Fibroblast of upper back skin (primary cell): Measurements from ENCODE around the gene DTWD1.
"Not testable (repeated sequence)": the region's sequence is repeated elsewhere in the genome, so short reads cannot be mapped to it uniquely, and the experiment has no call there.

Experiments
- DNase-seq: peaks from one replicate; pipeline ENCODE4 v3.0.0-alpha.2; 2013

Gene DTWD1

DNA sequence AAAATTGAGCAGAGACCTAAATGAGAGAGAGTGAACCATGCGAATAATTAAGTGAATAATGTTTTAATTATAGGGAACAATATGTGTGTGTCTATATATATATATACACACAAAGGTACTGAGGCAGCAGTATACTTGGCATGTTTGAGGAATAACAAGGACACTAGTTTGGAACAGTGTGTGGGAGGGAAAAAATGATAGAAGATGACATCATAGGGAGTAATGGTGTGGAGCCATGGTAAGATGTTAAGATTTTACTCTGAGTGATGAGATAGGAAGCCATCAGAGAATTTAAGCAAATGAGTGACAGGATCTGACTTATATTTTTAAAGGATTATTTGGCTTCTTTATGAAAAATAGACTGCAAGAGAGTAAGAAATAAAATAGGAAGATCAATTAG lies 29.1 kb downstream of the DTWD1 start:
- no peak for DNase-seq

GRCh38 chr15:49650676-49651075 lies 29.8 kb downstream of the DTWD1 start:
- DNase-seq, result no peak

- DNase-seq, result no peak
Measured at GRCh38 chr15:49652922-49653321, 32.1 kb downstream of the DTWD1 start.

DNA sequence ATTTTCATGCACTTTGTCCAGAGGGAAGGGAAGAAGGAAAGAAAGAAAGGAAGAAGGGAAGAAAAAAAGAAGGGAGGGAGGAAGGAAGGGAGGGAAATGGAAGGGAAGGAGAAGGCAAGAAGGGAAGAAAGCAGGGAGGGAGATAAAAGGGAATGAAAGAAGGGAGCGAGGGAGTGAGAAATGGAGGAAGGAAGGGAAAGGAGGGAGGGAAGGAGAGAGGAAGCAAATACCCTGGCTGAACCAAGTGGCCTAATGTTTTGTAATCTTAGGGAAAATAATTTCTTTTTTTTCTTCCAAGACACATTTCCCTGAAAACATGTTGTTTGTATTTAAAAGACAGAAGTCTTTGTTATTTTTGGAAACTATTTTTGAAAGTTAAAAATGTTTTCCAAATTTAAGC lies 35.9 kb downstream of the DTWD1 start:
- no peak for DNase-seq

DNA sequence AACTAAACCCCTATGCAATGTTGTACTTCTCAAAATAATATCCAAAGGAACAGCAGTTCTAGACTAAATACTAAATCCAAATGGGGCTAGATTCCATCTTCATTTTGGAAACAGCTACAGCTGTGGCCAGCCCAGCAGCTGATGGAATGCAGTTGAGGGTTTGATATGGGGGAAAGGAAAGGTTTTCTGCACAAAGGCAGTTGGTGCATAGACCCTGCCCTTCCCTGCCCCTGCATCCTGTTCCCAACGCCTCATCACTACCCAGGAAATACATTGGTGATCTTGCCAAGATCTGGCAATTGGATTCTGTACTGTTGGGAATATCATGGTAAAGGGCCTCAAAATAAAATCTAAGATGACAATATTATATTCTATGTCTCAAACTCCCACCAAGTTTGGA lies 43.9 kb downstream of the DTWD1 start:
- no peak for DNase-seq

DNA sequence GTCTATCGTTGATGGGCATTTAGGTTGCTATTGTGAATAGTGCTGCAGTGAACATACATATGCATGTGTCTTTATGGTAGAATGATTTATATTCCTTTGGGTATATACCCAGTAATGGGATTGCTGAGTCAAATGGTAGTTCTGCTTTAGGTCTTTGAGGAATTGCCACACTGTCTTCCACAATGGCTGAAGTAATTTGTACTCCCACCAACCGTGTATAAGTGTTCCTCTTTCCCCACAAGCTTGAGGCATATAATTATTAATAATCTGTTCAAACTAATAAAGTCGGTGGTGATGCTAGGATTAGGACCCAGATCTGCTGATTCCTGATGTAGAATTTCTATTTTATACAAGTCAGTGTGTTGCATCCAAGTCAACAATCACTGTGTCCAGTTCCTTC lies 45.6 kb downstream of the DTWD1 start:
- not testable (repeated sequence) for DNase-seq

DNA sequence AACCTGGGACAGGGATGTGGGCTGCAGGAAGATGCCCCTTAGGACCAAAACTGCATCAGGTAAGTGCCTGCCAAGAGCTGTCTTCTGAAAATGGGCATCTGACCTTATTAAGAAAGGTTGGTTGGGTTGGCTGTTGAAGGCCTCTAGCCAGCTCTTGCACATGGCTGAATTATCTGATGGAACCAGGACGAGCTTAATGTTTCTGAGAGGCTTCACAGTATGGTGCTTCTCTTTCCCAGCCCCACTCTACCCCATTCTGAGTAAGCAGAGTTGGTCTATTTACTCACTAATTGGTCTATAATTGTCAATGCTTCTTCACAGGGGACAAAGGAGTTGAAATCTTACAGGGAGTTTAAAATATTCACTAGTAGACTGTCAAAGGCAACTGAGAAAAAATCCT lies 48.4 kb downstream of the DTWD1 start:
- no peak for DNase-seq

- no peak for DNase-seq
Measured at GRCh38 chr15:49673861-49674260, 53.0 kb downstream of the DTWD1 start.

GRCh38 chr15:49674370-49674769 lies 53.5 kb downstream of the DTWD1 start:
- DNase-seq, result peak; percentile 32

DNA sequence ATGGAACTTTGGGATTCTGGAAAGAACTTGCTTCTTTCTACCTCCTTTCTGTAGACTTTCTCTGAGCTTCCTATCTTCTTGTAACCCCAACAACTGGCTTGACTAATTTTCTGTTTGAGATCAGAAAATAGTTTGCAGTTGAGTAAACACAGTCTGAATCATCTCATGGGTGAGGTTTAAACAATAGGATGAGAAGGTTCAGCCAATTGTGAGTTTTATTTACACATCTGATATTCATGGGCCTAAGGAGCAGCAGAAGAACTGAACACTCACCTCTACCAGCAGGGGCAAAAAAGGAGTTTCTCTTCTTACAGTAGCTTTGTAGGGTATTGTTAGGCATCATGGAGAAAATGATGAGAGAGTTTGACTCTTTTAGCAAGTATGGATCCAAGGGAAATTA lies 54.2 kb downstream of the DTWD1 start:
- DNase-seq, result peak; percentile 72

- DNase-seq, result no peak
Measured at GRCh38 chr15:49678655-49679054, 57.8 kb downstream of the DTWD1 start.

GRCh38 chr15:49686599-49686998 lies 65.8 kb downstream of the DTWD1 start:
- DNase-seq, result peak; percentile 77

DNA sequence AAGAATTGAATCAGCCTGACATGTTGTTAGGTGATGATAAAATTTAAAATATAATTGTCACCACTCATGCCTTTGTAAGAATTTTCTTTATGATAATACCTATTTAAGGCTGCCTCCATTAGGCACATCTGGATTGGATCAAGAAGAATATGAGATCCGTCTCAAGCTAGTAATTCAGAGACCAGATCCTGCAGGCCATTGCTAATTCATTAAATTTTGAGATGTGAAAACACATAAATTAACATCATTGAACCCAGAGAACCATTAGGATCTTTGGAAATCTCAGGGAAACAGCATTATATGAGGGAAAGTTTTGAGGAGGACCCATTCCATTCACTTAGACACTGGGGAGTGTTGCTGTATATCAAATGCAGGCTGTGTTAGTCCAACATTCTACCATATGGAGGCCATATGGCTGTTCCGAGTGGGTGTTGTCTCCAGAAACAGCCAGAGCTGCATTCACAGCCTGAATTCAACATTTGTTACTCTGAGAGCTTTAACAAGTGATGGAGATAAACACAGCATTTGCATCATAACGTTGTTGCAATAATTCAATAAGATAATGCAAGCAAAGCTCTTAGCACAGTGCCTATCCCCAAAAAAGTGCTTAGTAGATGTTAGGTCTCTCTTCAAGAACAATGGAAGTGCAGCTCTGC lies 67.4 kb downstream of the DTWD1 start:
- DNase-seq, result peak; percentile 69

GRCh38 chr15:49692514-49693090 lies 71.8 kb downstream of the DTWD1 start:
- no peak for DNase-seq

GRCh38 chr15:49693498-49693897 lies 72.7 kb downstream of the DTWD1 start:
- DNase-seq, result peak; percentile 32

GRCh38 chr15:49696433-49696832 lies 75.6 kb downstream of the DTWD1 start:
- DNase-seq, result peak; percentile 73

DNA sequence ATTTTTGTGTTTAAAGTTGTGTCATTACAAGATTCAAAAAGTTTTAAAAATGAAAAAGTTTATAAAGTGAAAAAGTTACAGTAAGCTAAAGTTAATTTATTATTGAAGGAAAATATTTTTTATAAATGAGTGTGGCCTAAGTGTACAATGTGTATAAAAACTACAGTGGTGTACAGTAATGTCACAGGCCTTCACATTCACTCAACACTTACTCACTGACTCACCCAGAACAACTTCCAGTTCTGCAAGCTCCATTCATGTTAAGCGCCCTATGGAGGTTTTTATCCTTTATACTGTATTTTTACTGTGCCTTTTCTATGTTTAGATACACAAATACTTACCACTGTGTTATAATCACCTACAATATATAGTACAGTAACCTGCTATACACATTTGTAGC lies 76.3 kb downstream of the DTWD1 start:
- peak; percentile 64 for DNase-seq

DNA sequence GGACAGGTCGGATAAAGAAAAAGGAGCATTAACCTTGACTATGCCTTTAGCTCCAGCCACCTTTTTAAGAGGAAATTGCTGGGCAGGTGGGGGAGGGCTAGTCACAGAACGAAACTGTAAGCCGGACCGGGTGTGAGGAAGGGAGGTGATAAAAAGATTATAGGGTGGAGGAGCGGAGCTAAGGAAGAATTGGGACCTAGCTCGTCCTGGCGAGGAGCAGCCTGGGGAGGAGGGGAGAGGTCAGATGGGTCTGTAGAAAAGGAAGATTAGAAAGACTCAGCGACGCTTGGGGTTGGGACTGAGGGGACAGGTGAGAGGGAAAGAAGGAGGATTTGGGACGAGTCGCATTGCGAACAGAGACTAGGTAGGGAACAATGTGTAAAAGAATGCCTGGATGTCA lies 82.1 kb downstream of the DTWD1 start:
- DNase-seq, result not testable (repeated sequence)
